ENCODE measurements around the gene SCFD2. TPM values are rescaled to one million over a fixed set of nuclear protein-coding genes. Genes with fewer than 3 reads are reported as not detected.
"Not testable (repeated sequence)": the region's sequence is repeated elsewhere in the genome, so short reads cannot be mapped to it uniquely, and the experiment has no call there.

Gene SCFD2
- total RNA-seq, 2 experiments from 2014 or later, result 23.0 to 24.5 TPM

GRCh38 chr4:53364624-53365023 lies 1.2 kb downstream of the SCFD2 start:
- DNase-seq, result no peak
- Mint-ChIP-seq H3K27me3 (peaks cover 12% of the 10 kb centered on the region), H3K36me3 (ENCODE audit: low read depth) (peaks cover 19% of the 10 kb centered on the region), H3K4me1 (peaks cover 52% of the 10 kb centered on the region), H3K27ac (peak overlapping the region; percentile 92), H3K4me3 (peak overlapping the region; percentile 94), H3K9me3 (no peaks in the 10 kb centered on the region)
- CTCF ChIA-PET, result interaction anchor here (1.2 kb wide), 1 partner anchor 13 kb away, joined by 3 read pairs; the partner anchor contains the start of gene FIP1L1
- POLR2A ChIA-PET, result no interaction called here

- Mint-ChIP-seq H3K27ac (no peak overlapping the region), H3K4me1 (peaks cover 55% of the 10 kb centered on the region), H3K27me3 (no peaks in the 10 kb centered on the region), H3K9me3 (no peaks in the 10 kb centered on the region), H3K4me3 (no peak overlapping the region), H3K36me3 (ENCODE audit: low read depth) (peaks cover 26% of the 10 kb centered on the region)
- ChIA-PET CTCF (interaction anchor here (1.2 kb wide), 1 partner anchor 12 kb away, joined by 3 read pairs; no protein-coding TSS in a partner anchor), POLR2A (no interaction called here)
- no peak for DNase-seq
Measured at GRCh38 chr4:53362093-53362492, 3.8 kb downstream of the SCFD2 start.

- Mint-ChIP-seq H3K27ac (no peak overlapping the region), H3K36me3 (ENCODE audit: low read depth) (peaks cover 26% of the 10 kb centered on the region), H3K4me3 (no peak overlapping the region), H3K9me3 (no peaks in the 10 kb centered on the region), H3K4me1 (peaks cover 49% of the 10 kb centered on the region), H3K27me3 (no peaks in the 10 kb centered on the region)
- ChIA-PET CTCF (interaction anchor here (1.2 kb wide), 1 partner anchor 13 kb away, joined by 3 read pairs; no protein-coding TSS in a partner anchor), POLR2A (no interaction called here)
- no peak for DNase-seq
Measured at GRCh38 chr4:53361451-53361850, 4.4 kb downstream of the SCFD2 start.

- Mint-ChIP-seq H3K4me3 (no peak overlapping the region), H3K9me3 (peaks cover 6% of the 10 kb centered on the region), H3K36me3 (ENCODE audit: low read depth) (peaks cover 42% of the 10 kb centered on the region), H3K27me3 (no peaks in the 10 kb centered on the region), H3K27ac (no peak overlapping the region), H3K4me1 (peaks cover 16% of the 10 kb centered on the region)
- no peak for DNase-seq
- ChIA-PET CTCF (interaction anchor here (0.6 to 1.2 kb wide), 2 partner anchors 9 to 25 kb away, joined by 3 to 5 read pairs; no protein-coding TSS in a partner anchor), POLR2A (interaction anchor here (0.6 kb wide), 1 partner anchor 14 kb away, joined by 5 read pairs; no protein-coding TSS in a partner anchor)
Measured at GRCh38 chr4:53355930-53356521, 9.8 kb downstream of the SCFD2 start.

- ChIA-PET POLR2A (no interaction called here), CTCF (no interaction called here)
- H3K9me3 Mint-ChIP-seq, result peaks cover 6% of the 10 kb centered on the region
- peaks cover 4% of the 10 kb centered on the region for H3K4me1 Mint-ChIP-seq
- peaks cover 48% of the 10 kb centered on the region for H3K36me3 Mint-ChIP-seq (ENCODE audit: low read depth)
- H3K4me3 Mint-ChIP-seq, result no peak overlapping the region
- no peak for DNase-seq
- no peak overlapping the region for H3K27ac Mint-ChIP-seq
- H3K27me3 Mint-ChIP-seq, result no peaks in the 10 kb centered on the region
Measured at GRCh38 chr4:53354012-53354722, 11.7 kb downstream of the SCFD2 start.

GRCh38 chr4:53349091-53349491 lies 16.8 kb downstream of the SCFD2 start:
- DNase-seq, result no peak
- H3K4me3 Mint-ChIP-seq, result no peak overlapping the region
- no peaks in the 10 kb centered on the region for H3K4me1 Mint-ChIP-seq
- POLR2A ChIA-PET, result no interaction called here
- no peak overlapping the region for H3K27ac Mint-ChIP-seq
- CTCF ChIA-PET, result no interaction called here
- no peaks in the 10 kb centered on the region for H3K27me3 Mint-ChIP-seq
- H3K9me3 Mint-ChIP-seq, result peaks cover 2% of the 10 kb centered on the region
- peaks cover 53% of the 10 kb centered on the region for H3K36me3 Mint-ChIP-seq (ENCODE audit: low read depth)

GRCh38 chr4:53348046-53348445 lies 17.8 kb downstream of the SCFD2 start:
- Mint-ChIP-seq H3K4me1 (no peaks in the 10 kb centered on the region), H3K36me3 (ENCODE audit: low read depth) (peaks cover 61% of the 10 kb centered on the region), H3K27ac (no peak overlapping the region), H3K9me3 (peaks cover 2% of the 10 kb centered on the region), H3K27me3 (no peaks in the 10 kb centered on the region), H3K4me3 (no peak overlapping the region)
- ChIA-PET CTCF (no interaction called here), POLR2A (no interaction called here)
- DNase-seq, result no peak

- Mint-ChIP-seq H3K27me3 (no peaks in the 10 kb centered on the region), H3K36me3 (ENCODE audit: low read depth) (peaks cover 57% of the 10 kb centered on the region), H3K27ac (no peak overlapping the region), H3K4me3 (no peak overlapping the region), H3K9me3 (peaks cover 2% of the 10 kb centered on the region), H3K4me1 (no peaks in the 10 kb centered on the region)
- DNase-seq, result no peak
- ChIA-PET POLR2A (no interaction called here), CTCF (interaction anchor here (0.9 kb wide), 1 partner anchor 9 kb away, joined by 3 read pairs; no protein-coding TSS in a partner anchor)
Measured at GRCh38 chr4:53346920-53347852, 18.7 kb downstream of the SCFD2 start.

- POLR2A ChIA-PET, H3K9me3 Mint-ChIP-seq, DNase-seq, H3K27me3 Mint-ChIP-seq, H3K4me1 Mint-ChIP-seq, H3K4me3 Mint-ChIP-seq, H3K27ac Mint-ChIP-seq: not testable (repeated sequence)
- CTCF ChIA-PET, result interaction anchor here (0.9 kb wide), 1 partner anchor 10 kb away, joined by 3 read pairs; no protein-coding TSS in a partner anchor
- H3K36me3 Mint-ChIP-seq (ENCODE audit: low read depth), result peaks cover 60% of the 10 kb centered on the region
Measured at GRCh38 chr4:53346392-53346791, 19.5 kb downstream of the SCFD2 start.

- CTCF ChIA-PET, H3K4me1 Mint-ChIP-seq, DNase-seq, POLR2A ChIA-PET, H3K27ac Mint-ChIP-seq, H3K27me3 Mint-ChIP-seq, H3K4me3 Mint-ChIP-seq: not testable (repeated sequence)
- Mint-ChIP-seq H3K36me3 (ENCODE audit: low read depth) (peaks cover 55% of the 10 kb centered on the region), H3K9me3 (peaks cover 14% of the 10 kb centered on the region)
Measured at GRCh38 chr4:53340145-53340544, 25.7 kb downstream of the SCFD2 start.

GRCh38 chr4:53334916-53335315 lies 30.9 kb downstream of the SCFD2 start:
- H3K27me3 Mint-ChIP-seq, H3K4me1 Mint-ChIP-seq, POLR2A ChIA-PET, DNase-seq, H3K9me3 Mint-ChIP-seq, H3K4me3 Mint-ChIP-seq, CTCF ChIA-PET, H3K27ac Mint-ChIP-seq: not testable (repeated sequence)
- peaks cover 26% of the 10 kb centered on the region for H3K36me3 Mint-ChIP-seq (ENCODE audit: low read depth)

- ChIA-PET POLR2A (no interaction called here), CTCF (no interaction called here)
- Mint-ChIP-seq H3K4me1 (peaks cover 10% of the 10 kb centered on the region), H3K36me3 (ENCODE audit: low read depth) (peaks cover 12% of the 10 kb centered on the region), H3K27ac (no peak overlapping the region), H3K27me3 (no peaks in the 10 kb centered on the region), H3K4me3 (no peak overlapping the region), H3K9me3 (peaks cover 3% of the 10 kb centered on the region)
- DNase-seq, result no peak
Measured at GRCh38 chr4:53326535-53326934, 39.3 kb downstream of the SCFD2 start.

- ChIA-PET CTCF (interaction anchor here (0.6 kb wide), 1 partner anchor 153 kb away, joined by 3 read pairs; no protein-coding TSS in a partner anchor), POLR2A (no interaction called here)
- H3K27me3 Mint-ChIP-seq, result no peaks in the 10 kb centered on the region
- peaks cover 10% of the 10 kb centered on the region for H3K36me3 Mint-ChIP-seq (ENCODE audit: low read depth)
- DNase-seq, result no peak
- H3K27ac Mint-ChIP-seq, result no peak overlapping the region
- peaks cover 15% of the 10 kb centered on the region for H3K4me1 Mint-ChIP-seq
- no peak overlapping the region for H3K4me3 Mint-ChIP-seq
- H3K9me3 Mint-ChIP-seq, result no peaks in the 10 kb centered on the region
Measured at GRCh38 chr4:53322696-53323095, 43.2 kb downstream of the SCFD2 start.
